Neural progenitor cell (in vitro differentiated cells): ENCODE data around the gene CHRNA5. TPM values are rescaled to one million over a fixed set of nuclear protein-coding genes. Genes with fewer than 3 reads are reported as not detected.

Experiments used
- DNase-seq: peaks from one replicate; pipeline ENCODE4 v3.0.0-alpha.2; 2016; ENCODE audit warnings: low spot score
- H2AFZ ChIP-seq: fragments of 200-600 bp; sonication (generic); replicated peaks from 2 replicates; pipeline ENCODE4 v1.6.1; 2016; ENCODE audit warnings: antibody characterized with exemption
- H3F3A ChIP-seq: fragments of 200-600 bp; sonication (generic); 2 replicates; pipeline ENCODE4 v1.6.1; 2016; ENCODE audit warnings: antibody characterized with exemption, low read depth
- H3K27ac ChIP-seq: fragments of 200-600 bp; sonication (generic); 2 replicates; pipeline ENCODE4 v1.5.1; 2016; ENCODE audit warnings: mild to moderate bottlenecking
- H3K27me3 ChIP-seq: fragments of 200-600 bp; sonication (generic); 2 replicates; pipeline ENCODE4 v1.6.1; 2016; ENCODE audit warnings: mild to moderate bottlenecking, moderate library complexity
- H3K36me3 ChIP-seq: fragments of 200-600 bp; sonication (generic); 2 replicates; pipeline ENCODE4 v1.5.1; 2016
- H3K4me1 ChIP-seq: fragments of 200-600 bp; sonication (generic); 2 replicates; pipeline ENCODE4 v1.6.1; 2016; ENCODE audit warnings: mixed run types
- H3K4me2 ChIP-seq: fragments of 200-600 bp; sonication (generic); 2 replicates; pipeline ENCODE4 v1.6.1; 2016
- H3K4me3 ChIP-seq: fragments of 200-600 bp; sonication (generic); 2 replicates; pipeline ENCODE4 v1.5.1; 2016
- H3K79me2 ChIP-seq: fragments of 200-600 bp; sonication (generic); 2 replicates; pipeline ENCODE4 v1.6.1; 2016; ENCODE audit warnings: low read depth
- H3K9ac ChIP-seq: fragments of 200-600 bp; sonication (generic); 2 replicates; pipeline ENCODE4 v1.6.1; 2016
- H3K9me3 ChIP-seq: fragments of 200-600 bp; sonication (generic); 2 replicates; pipeline ENCODE4 v1.5.1; 2016; ENCODE audit warnings: low read depth
- H4K20me1 ChIP-seq: fragments of 200-600 bp; sonication (generic); 2 replicates; pipeline ENCODE4 v1.6.1; 2016; ENCODE audit warnings: low read depth
- H3K27ac Mint-ChIP-seq: 3 replicates; pipeline ENCODE4 v1.8.0; 2021; ENCODE audit warnings: mixed read lengths
- H3K27me3 Mint-ChIP-seq: 2 replicates; pipeline ENCODE4 v1.8.0; 2022; ENCODE audit warnings: low read depth, mild to moderate bottlenecking, inconsistent platforms, moderate library complexity, mixed read lengths; ENCODE audit not compliant: insufficient read depth
- H3K36me3 Mint-ChIP-seq: 3 replicates; pipeline ENCODE4 v1.8.0; 2021; ENCODE audit warnings: mixed read lengths
- H3K4me1 Mint-ChIP-seq: 3 replicates; pipeline ENCODE4 v1.8.0; 2021; ENCODE audit warnings: mixed read lengths
- H3K4me3 Mint-ChIP-seq: 3 replicates; pipeline ENCODE4 v1.8.0; 2021; ENCODE audit warnings: mild to moderate bottlenecking, moderate library complexity, mixed read lengths
- H3K9me3 Mint-ChIP-seq: 3 replicates; pipeline ENCODE4 v1.8.0; 2020; ENCODE audit warnings: mixed read lengths
- EZH2 ChIP-seq: fragments of 200-600 bp; sonication (generic); IDR thresholded peaks from 2 replicates; pipeline ENCODE4 v1.6.1; 2017; ENCODE audit warnings: antibody characterized with exemption, mild to moderate bottlenecking, moderate library complexity
- EZH2phosphoT487 ChIP-seq: fragments of 200-600 bp; sonication (generic); IDR thresholded peaks from 2 replicates; pipeline ENCODE4 v1.6.1; 2017; ENCODE audit warnings: antibody characterized with exemption
- total RNA-seq: library from RNA; depleted of rRNA; stranded (reverse); fragments of >200 nt; gene quantifications from 2 replicates; pipeline ENCODE4 v1.2.3, GENCODE V29; 2015; ENCODE audit warnings: low replicate concordance
- TF ChIP-seq, protein P1 (sequence below): fragments of 200-600 bp; sonication (generic); IDR thresholded peaks from 2 replicates; pipeline ENCODE4 v1.5.1; 2017; ENCODE audit warnings: antibody characterized with exemption, mild to moderate bottlenecking

Gene CHRNA5
- total RNA-seq, 1 donor from 2014 or later, result 46.9 TPM

- peaks cover 34% of the 10 kb centered on the region for H3K27me3 Mint-ChIP-seq
- DNase-seq, result no peak
Observed at GRCh38 chr15:78623786-78624497, 58.6 kb downstream of the CHRNA5 start.

DNA sequence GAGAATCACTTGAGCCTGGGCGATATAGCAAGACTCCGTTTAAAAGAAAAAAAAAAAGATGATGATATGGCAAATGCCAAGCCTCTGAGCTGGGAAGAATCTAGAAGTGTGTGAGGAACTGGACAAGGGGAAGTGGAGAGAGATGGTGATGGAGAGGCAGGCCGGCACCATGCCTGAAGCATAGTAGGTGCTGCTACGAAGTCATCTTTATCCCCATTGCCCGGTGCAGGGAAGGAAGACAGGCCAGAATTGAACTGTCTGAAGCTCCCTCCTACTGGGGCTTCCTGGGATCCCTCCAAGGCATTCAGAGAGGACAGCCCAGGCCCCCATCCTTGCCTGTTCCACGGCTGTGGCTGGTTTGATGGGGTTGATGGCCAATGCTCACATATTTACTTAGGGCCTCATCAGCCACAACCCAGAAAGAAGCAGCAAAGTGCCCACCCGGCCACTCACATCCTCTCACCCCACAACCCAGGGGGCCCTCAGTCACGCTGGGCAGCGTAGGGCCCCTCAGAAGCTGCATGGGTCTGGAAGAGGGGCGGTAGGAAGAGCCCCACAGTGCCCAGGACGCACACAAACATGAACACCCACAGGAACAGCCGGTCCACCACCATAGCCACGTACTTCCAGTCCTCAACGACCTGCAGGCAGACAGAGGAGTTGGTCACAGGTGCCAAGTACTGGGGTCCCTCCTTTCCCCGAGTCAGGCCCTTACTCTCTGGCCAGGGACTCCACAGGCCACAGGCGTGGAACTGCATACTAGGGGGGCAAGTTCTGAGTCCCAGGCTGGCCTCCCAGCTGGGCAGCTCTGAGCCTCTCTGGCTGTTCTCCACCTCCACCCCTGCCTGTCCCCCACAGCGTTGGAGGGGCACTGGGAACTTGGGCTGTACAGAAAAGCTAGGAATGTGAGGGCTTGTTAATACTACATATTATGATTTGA lies 59.6 kb downstream of the CHRNA5 start:
- peaks cover 41% of the 10 kb centered on the region for H3K27me3 ChIP-seq
- peaks cover 29% of the 10 kb centered on the region for H3K27me3 Mint-ChIP-seq
- H3K27ac Mint-ChIP-seq, result no peak overlapping the region

More at GRCh38 chr15:78623786-78624497, 58.6 kb downstream of the CHRNA5 start:
- Histone ChIP-seq H3K9ac (no peak overlapping the region), H3K9me3 (no peaks in the 10 kb centered on the region), H3K36me3 (no peaks in the 10 kb centered on the region), H3F3A (peaks cover 13% of the 10 kb centered on the region), H3K27ac (no peak overlapping the region), H4K20me1 (peaks cover 4% of the 10 kb centered on the region), H3K4me1 (no peaks in the 10 kb centered on the region), H2AFZ (no peak overlapping the region), H3K4me3 (no peak overlapping the region), H3K27me3 (peaks cover 51% of the 10 kb centered on the region), H3K4me2 (no peak overlapping the region), H3K79me2 (no peaks in the 10 kb centered on the region)
- Mint-ChIP-seq H3K4me1 (peaks cover 11% of the 10 kb centered on the region), H3K27ac (no peak overlapping the region), H3K9me3 (no peaks in the 10 kb centered on the region), H3K36me3 (no peaks in the 10 kb centered on the region), H3K4me3 (no peak overlapping the region)
- TF ChIP-seq, protein P1, sequence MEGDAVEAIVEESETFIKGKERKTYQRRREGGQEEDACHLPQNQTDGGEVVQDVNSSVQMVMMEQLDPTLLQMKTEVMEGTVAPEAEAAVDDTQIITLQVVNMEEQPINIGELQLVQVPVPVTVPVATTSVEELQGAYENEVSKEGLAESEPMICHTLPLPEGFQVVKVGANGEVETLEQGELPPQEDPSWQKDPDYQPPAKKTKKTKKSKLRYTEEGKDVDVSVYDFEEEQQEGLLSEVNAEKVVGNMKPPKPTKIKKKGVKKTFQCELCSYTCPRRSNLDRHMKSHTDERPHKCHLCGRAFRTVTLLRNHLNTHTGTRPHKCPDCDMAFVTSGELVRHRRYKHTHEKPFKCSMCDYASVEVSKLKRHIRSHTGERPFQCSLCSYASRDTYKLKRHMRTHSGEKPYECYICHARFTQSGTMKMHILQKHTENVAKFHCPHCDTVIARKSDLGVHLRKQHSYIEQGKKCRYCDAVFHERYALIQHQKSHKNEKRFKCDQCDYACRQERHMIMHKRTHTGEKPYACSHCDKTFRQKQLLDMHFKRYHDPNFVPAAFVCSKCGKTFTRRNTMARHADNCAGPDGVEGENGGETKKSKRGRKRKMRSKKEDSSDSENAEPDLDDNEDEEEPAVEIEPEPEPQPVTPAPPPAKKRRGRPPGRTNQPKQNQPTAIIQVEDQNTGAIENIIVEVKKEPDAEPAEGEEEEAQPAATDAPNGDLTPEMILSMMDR, result no peak
- no peak for TF ChIP-seq EZH2
- TF ChIP-seq EZH2phosphoT487, result no peak

GRCh38 chr15:78625606-78626280 lies 60.4 kb downstream of the CHRNA5 start:
- Histone ChIP-seq H4K20me1 (no peaks in the 10 kb centered on the region), H3K9ac (no peak overlapping the region), H3K4me2 (no peak overlapping the region), H3K4me1 (no peaks in the 10 kb centered on the region), H3K36me3 (no peaks in the 10 kb centered on the region), H3K4me3 (no peak overlapping the region), H3K9me3 (no peaks in the 10 kb centered on the region), H3K79me2 (no peaks in the 10 kb centered on the region), H3K27ac (no peak overlapping the region), H3K27me3 (peaks cover 33% of the 10 kb centered on the region), H2AFZ (no peak overlapping the region), H3F3A (peaks cover under 1% of the 10 kb centered on the region)
- TF ChIP-seq EZH2 (no peak), EZH2phosphoT487 (no peak)
- TF ChIP-seq, protein P1, result no peak
- DNase-seq, result no peak
- peaks cover 29% of the 10 kb centered on the region for H3K27me3 Mint-ChIP-seq
- peaks cover 11% of the 10 kb centered on the region for H3K4me1 Mint-ChIP-seq
- no peak overlapping the region for H3K27ac Mint-ChIP-seq
- H3K36me3 Mint-ChIP-seq, result no peaks in the 10 kb centered on the region
- H3K9me3 Mint-ChIP-seq, result peaks cover 5% of the 10 kb centered on the region
- no peak overlapping the region for H3K4me3 Mint-ChIP-seq

More for the DNA sequence above, 59.6 kb downstream of the CHRNA5 start:
- Histone ChIP-seq H3K79me2 (no peaks in the 10 kb centered on the region), H4K20me1 (no peaks in the 10 kb centered on the region), H3F3A (peaks cover 9% of the 10 kb centered on the region), H3K9me3 (no peaks in the 10 kb centered on the region), H3K9ac (no peak overlapping the region), H3K4me1 (no peaks in the 10 kb centered on the region), H3K36me3 (no peaks in the 10 kb centered on the region), H3K4me3 (no peak overlapping the region), H3K27ac (no peak overlapping the region), H3K4me2 (no peak overlapping the region), H2AFZ (no peak overlapping the region)
- Mint-ChIP-seq H3K36me3 (no peaks in the 10 kb centered on the region), H3K9me3 (peaks cover 5% of the 10 kb centered on the region), H3K4me1 (peaks cover 11% of the 10 kb centered on the region), H3K4me3 (no peak overlapping the region)
- DNase-seq, result no peak
- no peak for TF ChIP-seq EZH2
- TF ChIP-seq, protein P1, result no peak
- no peak for TF ChIP-seq EZH2phosphoT487
